Keratinocyte (primary cell): ENCODE measurements around the gene GMPS. TPM values are rescaled to one million over a fixed set of nuclear protein-coding genes. Genes with fewer than 3 reads are reported as not detected.

ENCODE experiments used
- DNase-seq: peaks from one replicate; pipeline ENCODE4 v3.0.0-alpha.2; 2011; ENCODE audit warnings: low read depth, missing footprints, low spot score
- FAIRE-seq: peaks from 2 replicates; lab custom pipeline; 2011; peaks lifted over from hg19 to GRCh38; lab: Jason Lieb, UNC
- H2AFZ ChIP-seq: 2 replicates; pipeline ENCODE4 v1.6.0; 2012; ENCODE audit warnings: low read length, control low read depth, inconsistent platforms; ENCODE audit not compliant: control insufficient read depth
- H3K27ac ChIP-seq: 2 replicates; pipeline ENCODE4 v1.5.1; 2011; ENCODE audit warnings: low read length; ENCODE audit not compliant: control insufficient read depth, insufficient read depth
- H3K27me3 ChIP-seq: 3 replicates; pipeline ENCODE4 v1.6.0; 2011; ENCODE audit warnings: low read length; ENCODE audit not compliant: control insufficient read depth, insufficient read depth; ENCODE audit errors: extremely low read depth
- H3K36me3 ChIP-seq, 2 experiments: 2 replicates in 1 of 2; 3 replicates in 1 of 2; pipeline ENCODE4 v1.5.1; 2011; ENCODE audit warnings: low read length in 2 of 2, mild to moderate bottlenecking in 1 of 2; ENCODE audit not compliant: control insufficient read depth in 2 of 2, insufficient read depth in 2 of 2; ENCODE audit errors: extremely low read depth in 1 of 2
- H3K4me1 ChIP-seq: 3 replicates; pipeline ENCODE4 v1.5.1; 2011; ENCODE audit warnings: low read length; ENCODE audit not compliant: control insufficient read depth, insufficient read depth; ENCODE audit errors: extremely low read depth
- H3K4me2 ChIP-seq: 3 replicates; pipeline ENCODE4 v1.6.0; 2011; ENCODE audit warnings: low read depth, low read length; ENCODE audit not compliant: control insufficient read depth, insufficient read depth; ENCODE audit errors: extremely low read depth
- H3K4me3 ChIP-seq, 3 experiments: fragments of 200-600 bp in 1 of 3; sonication (generic) in 1 of 3; 2 replicates in 2 of 3; 3 replicates in 1 of 3; pipeline ENCODE4 v1.5.1; 2011 to 2016; ENCODE audit warnings: low read length in 3 of 3, mild to moderate bottlenecking in 3 of 3, control low read depth in 2 of 3, inconsistent platforms in 1 of 3, low read depth in 1 of 3, mixed read lengths in 1 of 3, mixed run types in 1 of 3, moderate library complexity in 1 of 3; ENCODE audit not compliant: control insufficient read depth in 2 of 3, insufficient read depth in 2 of 3; ENCODE audit errors: extremely low read depth in 1 of 3
- H3K79me2 ChIP-seq: 2 replicates; pipeline ENCODE4 v1.6.0; 2012; ENCODE audit warnings: low read length; ENCODE audit not compliant: control insufficient read depth, insufficient read depth
- H3K9ac ChIP-seq: 3 replicates; pipeline ENCODE4 v1.6.0; 2011; ENCODE audit warnings: low read length; ENCODE audit not compliant: control insufficient read depth, insufficient read depth; ENCODE audit errors: extremely low read depth
- H3K9me1 ChIP-seq: 3 replicates; pipeline ENCODE4 v1.6.0; 2011; ENCODE audit warnings: low read length; ENCODE audit not compliant: control insufficient read depth, insufficient read depth; ENCODE audit errors: extremely low read depth
- H3K9me3 ChIP-seq: 2 replicates; pipeline ENCODE4 v1.5.1; 2012; ENCODE audit warnings: low read depth, low read length; ENCODE audit not compliant: control insufficient read depth
- H4K20me1 ChIP-seq: 3 replicates; pipeline ENCODE4 v1.6.0; 2011; ENCODE audit warnings: low read length; ENCODE audit not compliant: control insufficient read depth, insufficient read depth; ENCODE audit errors: extremely low read depth
- CTCF ChIP-seq, 3 experiments: IDR thresholded peaks in 1 of 3; conservative IDR thresholded peaks in 1 of 3; optimal IDR thresholded peaks in 1 of 3; 2 replicates in 2 of 3; 3 replicates in 1 of 3; pipeline versions ENCODE3 to v1.5.1; 2011; ENCODE audit warnings: low read length in 3 of 3, mild to moderate bottlenecking in 3 of 3, moderate library complexity in 2 of 3, control low read depth in 1 of 3, inconsistent platforms in 1 of 3; ENCODE audit not compliant: insufficient read depth in 2 of 3; ENCODE audit errors: extremely low read depth in 1 of 3
- EZH2 ChIP-seq: IDR thresholded peaks from one replicate; pipeline ENCODE4 v1.6.1; 2012; ENCODE audit warnings: inconsistent platforms, mild to moderate bottlenecking, low read length, moderate library complexity
- dilution Hi-C: fragments of 300-500 bp; cut with MboI; formaldehyde crosslinking; loops from one replicate; pipeline ENCODE4 v1.7.0; 2020; ENCODE audit warnings: low sequenced_read_pairs; ENCODE audit not compliant: extremely low pct_ligation_motif_present
- polyA plus RNA-seq, 5 experiments: library from polyadenylated mRNA; depleted of rRNA in 3 of 5; stranded (reverse) in 3 of 5; stranded (forward) in 1 of 5; unstranded in 1 of 5; fragments of >200 nt; gene quantifications; 1 replicate in 1 of 5; 2 replicates in 3 of 5; 3 replicates in 1 of 5; pipeline versions ENCODE4 v1.2.1 to v1.2.3, GENCODE V29; 2011 to 2012; ENCODE audit warnings: missing spikeins in 2 of 5, low read depth in 1 of 5, low replicate concordance in 1 of 5

GMPS gene
- polyA plus RNA-seq, 1 donor (not counting 4 experiments of a cell fraction or from before 2014, with no cell fraction given): 51.8 TPM

- Histone ChIP-seq H2AFZ (no peak overlapping the region), H3K9me1 (no peaks in the 10 kb centered on the region), H3K4me2 (peak overlapping the region; percentile 95), H3K9me3 (no peaks in the 10 kb centered on the region), H3K79me2 (peaks cover 61% of the 10 kb centered on the region), H3K27ac (peak overlapping the region; percentile 97), H3K4me1 (peaks cover 8% of the 10 kb centered on the region), H4K20me1 (peaks cover 5% of the 10 kb centered on the region), H3K9ac (peak overlapping the region; percentile 95), H3K36me3 (no peaks in the 10 kb centered on the region), H3K27me3 (no peaks in the 10 kb centered on the region), H3K4me3 (peak overlapping the region; percentile 59 to 99 (median 99))
- dilution Hi-C loops: no loop called here
- no peak for FAIRE-seq
- no peak for TF ChIP-seq CTCF (optimal IDR thresholded peaks at IDR 0.05 in 1 of 3, IDR thresholded peaks at IDR 0.05 in 1 of 3, conservative IDR thresholded peaks at IDR 0.05 in 1 of 3; ENCODE audit: extremely low read depth in 1 of 3, insufficient read depth in 2 of 3, low read length in 3 of 3)
- TF ChIP-seq EZH2: no peak
- no peak for DNase-seq
Observed at GRCh38 chr3:155852341-155852740, 18.1 kb upstream of the GMPS start.

GRCh38 chr3:155853214-155854140 lies 17.0 kb upstream of the GMPS start:
- no peaks in the 10 kb centered on the region for H3K9me3 ChIP-seq
- peak in 1 of 3 experiments; percentile 6 for TF ChIP-seq CTCF (optimal IDR thresholded peaks at IDR 0.05 in 1 of 3, IDR thresholded peaks at IDR 0.05 in 1 of 3, conservative IDR thresholded peaks at IDR 0.05 in 1 of 3; ENCODE audit: extremely low read depth in 1 of 3, insufficient read depth in 2 of 3, low read length in 3 of 3)
- no peak for TF ChIP-seq EZH2
- H3K79me2 ChIP-seq: peaks cover 54% of the 10 kb centered on the region
- peaks cover 5% of the 10 kb centered on the region for H4K20me1 ChIP-seq
- dilution Hi-C loops: no loop called here
- DNase-seq (no peak), FAIRE-seq (no peak)
- H3K9ac ChIP-seq: peak overlapping the region; percentile 95
- peak overlapping the region; percentile 59 to 99 (median 99) for H3K4me3 ChIP-seq
- no peaks in the 10 kb centered on the region for H3K27me3 ChIP-seq
- H3K36me3 ChIP-seq: no peaks in the 10 kb centered on the region
- peak overlapping the region; percentile 97 for H3K27ac ChIP-seq
- H3K9me1 ChIP-seq: no peaks in the 10 kb centered on the region
- H3K4me1 ChIP-seq: peaks cover 8% of the 10 kb centered on the region
- H3K4me2 ChIP-seq: peak overlapping the region; percentile 95
- peak overlapping the region; percentile 91 for H2AFZ ChIP-seq
